Adrenal gland (tissue), 5 donors: ENCODE results near the gene SESTD1.
A peak's percentile ranks its signal among the peaks of the same experiment; 100 is the strongest.

Source experiments
- CTCF ChIP-seq, 6 experiments: fragments of 450-650 bp in 4 of 6; fragments of 200-600 bp in 2 of 6; sonication (generic) in 1 of 6; IDR thresholded peaks; 1 replicate in 5 of 6; 2 replicates in 1 of 6; pipeline versions ENCODE4 v1.5.1 to v1.8.0; 2016 to 2021; ENCODE audit warnings: antibody characterized with exemption in 6 of 6, mild to moderate bottlenecking in 2 of 6, moderate library complexity in 1 of 6
- POLR2A ChIP-seq, 2 donors: fragments of 450-650 bp; IDR thresholded peaks; one replicate each; pipeline ENCODE4 v1.6.1; 2017; ENCODE audit warnings: antibody characterized with exemption in 2 of 2, mild to moderate bottlenecking in 2 of 2, moderate library complexity in 1 of 2
- donor health status: DM: no; HTN: no; CAD: no.

GRCh38 chr2:179261151-179261825 lies 3.3 kb downstream of the SESTD1 start:
- TF ChIP-seq CTCF (IDR thresholded peaks at IDR 0.05) (peak in 2 of 6 experiments; percentile 6 to 12), POLR2A (IDR thresholded peaks at IDR 0.05) (no peak)
